K562 (cell line): ENCODE results near the gene TYW1. TPM values are rescaled to one million over a fixed set of nuclear protein-coding genes. Genes with fewer than 3 reads are reported as not detected.
"Not testable (repeated sequence)": the region's sequence is repeated elsewhere in the genome, so short reads cannot be mapped to it uniquely, and the experiment has no call there.

Source experiments
- ATAC-seq: fragments of 200-7000 bp; cut with Tn5 transposase; 3 replicates; pipeline ENCODE4 v1.9.1; 2020; ENCODE audit warnings: moderate library complexity
- BruUV-seq: library from RNA; stranded (reverse); fragments of 400-500 nt; replicated peaks from 2 replicates; lab custom pipeline; 2021; lab: Mats Ljungman, UMichigan
- CTCF ChIA-PET: fragments of 300-600 bp; formaldehyde crosslinking; extraction: SDS; loops from one replicate; lab custom pipeline; 2021; ENCODE audit warnings: low intra/inter-chr PET ratio; lab: Yijun Ruan, JAX
- POLR2A ChIA-PET: fragments of 300-600, 350-650 bp; sonication (Branson Sonifier 250); formaldehyde crosslinking; extraction: SDS; loops from one replicate; lab custom pipeline; 2021; ENCODE audit warnings: antibody characterized with exemption, inconsistent platforms; lab: Yijun Ruan, JAX
- DNase-seq, 4 experiments: peaks; one replicate each; pipeline versions ENCODE4 v3.0.0 to v3.0.0-alpha.2; 2011 to 2018; ENCODE audit warnings: low spot score in 3 of 4, mixed read lengths in 3 of 4; ENCODE audit errors: extremely low read depth in 1 of 4
- FAIRE-seq: peaks from 2 replicates; lab custom pipeline; 2011; peaks lifted over from hg19 to GRCh38; lab: Jason Lieb, UNC
- H2AFZ ChIP-seq: 2 replicates; pipeline ENCODE4 v1.6.0; 2011; ENCODE audit warnings: low read depth, low read length, control low read depth, inconsistent platforms
- H3K27ac ChIP-seq: fragments of 200-600 bp; 3 replicates; pipeline ENCODE4 v1.8.0; 2011; ENCODE audit warnings: low read depth, mild to moderate bottlenecking, control low read depth, inconsistent platforms, low read length, moderate library complexity, mixed read lengths; ENCODE audit errors: extremely low read depth
- H3K27me3 ChIP-seq, 2 experiments: fragments of 300-600 bp in 1 of 2; 2 replicates in 1 of 2; 3 replicates in 1 of 2; pipeline versions ENCODE4 v1.6.0 to v1.8.0; 2011; ENCODE audit warnings: inconsistent platforms in 2 of 2, low read length in 2 of 2, mild to moderate bottlenecking in 1 of 2, mixed read lengths in 1 of 2, moderate library complexity in 1 of 2; ENCODE audit not compliant: control insufficient read depth in 2 of 2, insufficient read depth in 2 of 2
- H3K36me3 ChIP-seq: fragments of 300-600 bp; 3 replicates; pipeline ENCODE4 v1.8.0; 2011; ENCODE audit warnings: mild to moderate bottlenecking, low read length, inconsistent platforms; ENCODE audit not compliant: control insufficient read depth, insufficient read depth
- H3K4me1 ChIP-seq, 2 experiments: fragments of 200-600 bp in 1 of 2; replicated peaks in 1 of 2; 2 replicates in 1 of 2; 3 replicates in 1 of 2; pipeline versions ENCODE4 v1.5.1 to v1.8.0; 2011; ENCODE audit warnings: inconsistent platforms in 2 of 2, low read length in 2 of 2, mild to moderate bottlenecking in 1 of 2, mixed read lengths in 1 of 2, moderate library complexity in 1 of 2; ENCODE audit not compliant: control insufficient read depth in 2 of 2, insufficient read depth in 2 of 2
- H3K4me2 ChIP-seq: 2 replicates; pipeline ENCODE4 v1.6.1; 2011; ENCODE audit warnings: low read length, control low read depth, inconsistent platforms, mixed read lengths; ENCODE audit not compliant: insufficient read depth
- H3K4me3 ChIP-seq: fragments of 200-600 bp; sonication (generic), shearing (Covaris generic); 2 replicates; pipeline ENCODE4 v1.5.1; 2016; ENCODE audit warnings: control low read depth, inconsistent platforms
- H3K79me2 ChIP-seq: fragments of 200-600 bp; 3 replicates; pipeline ENCODE4 v1.8.0; 2011; ENCODE audit warnings: low read length, inconsistent platforms; ENCODE audit not compliant: control insufficient read depth, insufficient read depth
- H3K9ac ChIP-seq, 2 experiments: 2 replicates each; pipeline versions ENCODE4 v1.6.0 to v1.6.1; 2011; ENCODE audit warnings: low read depth in 2 of 2, low read length in 2 of 2, control low read depth in 1 of 2, inconsistent platforms in 1 of 2, mild to moderate bottlenecking in 1 of 2, mixed read lengths in 1 of 2; ENCODE audit not compliant: insufficient read depth in 1 of 2
- H3K9me1 ChIP-seq: one replicate; pipeline ENCODE4 v1.6.0; 2011; ENCODE audit warnings: inconsistent platforms, mild to moderate bottlenecking, low read length, moderate library complexity; ENCODE audit not compliant: control insufficient read depth, insufficient read depth
- H3K9me3 ChIP-seq: replicated peaks from 2 replicates; pipeline ENCODE4 v1.5.1; 2011; ENCODE audit warnings: low read depth, low read length, inconsistent platforms; ENCODE audit not compliant: control insufficient read depth, insufficient read depth
- H4K20me1 ChIP-seq: replicated peaks from 2 replicates; pipeline ENCODE4 v1.6.1; 2011; ENCODE audit warnings: low read length, inconsistent platforms, mixed read lengths; ENCODE audit not compliant: control insufficient read depth, insufficient read depth
- PCBP1 ChIP-seq: fragments of 200-400 bp; formaldehyde crosslinking; IDR thresholded peaks from 2 replicates; pipeline ENCODE4 v1.6.1; 2018; ENCODE audit warnings: mild to moderate bottlenecking, low read depth, low read length; ENCODE audit not compliant: poor library complexity, severe bottlenecking
- SMARCA4 ChIP-seq: fragments of 450-650 bp; IDR thresholded peaks from 2 replicates; pipeline ENCODE4 v1.6.1; 2016
- USF1 ChIP-seq: sonication (generic); formaldehyde crosslinking; IDR thresholded peaks from 2 replicates; pipeline ENCODE4 v1.9.0; 2022; ENCODE audit warnings: mild to moderate bottlenecking, missing genetic modification reagents
- ZNF696 ChIP-seq: fragments of 250-450 bp; sonication (Bioruptor Pico); conservative IDR thresholded peaks from 2 replicates; pipeline ENCODE4 v1.4.0; 2020; ENCODE audit warnings: mild to moderate bottlenecking, moderate library complexity
- WGBS: fragments of 100-300 bp; shearing (Covaris generic); methylation state at CpG from one replicate; pipeline ENCODE4 v1.1.6; 2016; ENCODE audit warnings: low coverage, mixed read lengths; ENCODE audit not compliant: insufficient coverage; ENCODE audit errors: missing lambda C conversion rate; 5-methylcytosine and 5-hydroxymethylcytosine counted together
- in situ Hi-C: fragments of 300-500 bp; cut with MboI; formaldehyde crosslinking; loops from 4 replicates; pipeline ENCODE4 v1.15.0; 2018; ENCODE audit warnings: inconsistent platforms, mixed read lengths
- intact Hi-C: fragments of 100-400 bp; cut with micrococcal nuclease; formaldehyde crosslinking; loops from 2 replicates; pipeline ENCODE4 v1.14.2; 2022
- polyA plus RNA-seq, 8 experiments: library from polyadenylated mRNA; depleted of rRNA in 4 of 8; stranded (reverse) in 5 of 8; unstranded in 3 of 8; fragments of >200 nt; fragmentation: Nextera tagmentation in 2 of 8; fragmentation: Illumina TruSeq in 1 of 8; extraction: Ambion mirVana in 2 of 8; extraction: Trizol in 1 of 8; gene quantifications; 2 replicates each; pipeline versions ENCODE4 v1.2.1 to v1.2.3, GENCODE V29; 2011 to 2014; ENCODE audit warnings: inconsistent platforms in 1 of 8, missing spikeins in 1 of 8
- total RNA-seq, 7 experiments: library from RNA; depleted of rRNA in 6 of 7; stranded (reverse); fragments of >200 nt in 6 of 7; fragmentation: Illumina TruSeq in 2 of 7; extraction: Trizol in 2 of 7; gene quantifications; 2 replicates each; pipeline versions ENCODE4 v1.2.1 to v1.2.3, GENCODE V29; 2011 to 2021; ENCODE audit warnings: low replicate concordance in 1 of 7

TYW1 gene
- total and polyA plus RNA-seq, 9 of the 15 experiments (the other 6 are each of a cell fraction or from before 2014, with no cell fraction given) = 17.4 to 32.0 (median 26.2) TPM

GRCh38 chr7:67205772-67206171, 209.1 kb downstream of the TYW1 start:
- H3K4me2 ChIP-seq, H3K9me1 ChIP-seq, H3K4me1 ChIP-seq, H3K27ac ChIP-seq, DNase-seq, H4K20me1 ChIP-seq, H3K36me3 ChIP-seq, H3K9ac ChIP-seq, H2AFZ ChIP-seq, BruUV-seq, H3K27me3 ChIP-seq, POLR2A ChIA-PET, H3K9me3 ChIP-seq, H3K4me3 ChIP-seq, ATAC-seq, CTCF ChIA-PET, H3K79me2 ChIP-seq, intact Hi-C loops, in situ Hi-C loops: not testable (repeated sequence)
- peak; percentile 80 for FAIRE-seq
- 40% methylated on average over 2 of the region's 2 CpGs for WGBS

GRCh38 chr7:67206452-67206851, 209.8 kb downstream of the TYW1 start:
- POLR2A ChIA-PET = no interaction called here
- Histone ChIP-seq H3K4me2 (no peak overlapping the region), H3K9ac (no peak overlapping the region), H3K9me1 (no peaks in the 10 kb centered on the region), H3K4me1 (no peaks in the 10 kb centered on the region), H4K20me1 (no peaks in the 10 kb centered on the region), H3K79me2 (no peaks in the 10 kb centered on the region), H3K27ac (no peak overlapping the region), H2AFZ (no peak overlapping the region), H3K4me3 (no peak overlapping the region), H3K9me3 (no peaks in the 10 kb centered on the region), H3K36me3 (peaks cover 9% of the 10 kb centered on the region), H3K27me3 (no peaks in the 10 kb centered on the region)
- intact Hi-C loops = no loop called here
- FAIRE-seq = no peak
- ATAC-seq = no peak
- no peak for TF ChIP-seq PCBP1
- no peak for TF ChIP-seq USF1 (CRISPR knock-in tag)
- no peak for TF ChIP-seq SMARCA4
- no peak for TF ChIP-seq ZNF696
- 96% methylated on average over 5 of the region's 5 CpGs for WGBS
- CTCF ChIA-PET = no interaction called here
- in situ Hi-C loops = no loop called here
- BruUV-seq = no TSS peak
- DNase-seq = no peak

GRCh38 chr7:67208656-67209055, 212.0 kb downstream of the TYW1 start:
- H3K27me3 ChIP-seq, H4K20me1 ChIP-seq, H3K9ac ChIP-seq, CTCF ChIA-PET, H3K4me3 ChIP-seq, H3K4me1 ChIP-seq, H3K9me1 ChIP-seq, H2AFZ ChIP-seq, H3K9me3 ChIP-seq, BruUV-seq, intact Hi-C loops, FAIRE-seq, in situ Hi-C loops, H3K36me3 ChIP-seq, ATAC-seq, H3K27ac ChIP-seq, DNase-seq, H3K4me2 ChIP-seq, H3K79me2 ChIP-seq: not testable (repeated sequence)
- 84% methylated on average over 3 of the region's 4 CpGs for WGBS
- POLR2A ChIA-PET = interaction anchor here (0.6 kb wide), 1 partner anchor 55 kb away, joined by 3 read pairs; no protein-coding TSS in a partner anchor
